ENCODE data around the gene CALN1. TPM values are rescaled to one million over a fixed set of nuclear protein-coding genes. Genes with fewer than 3 reads are reported as not detected.
"Not testable (repeated sequence)": the region's sequence is repeated elsewhere in the genome, so short reads cannot be mapped to it uniquely, and the experiment has no call there.

The CALN1 gene
- total RNA-seq, 1 donor from 2014 or later, result not detected

DNA sequence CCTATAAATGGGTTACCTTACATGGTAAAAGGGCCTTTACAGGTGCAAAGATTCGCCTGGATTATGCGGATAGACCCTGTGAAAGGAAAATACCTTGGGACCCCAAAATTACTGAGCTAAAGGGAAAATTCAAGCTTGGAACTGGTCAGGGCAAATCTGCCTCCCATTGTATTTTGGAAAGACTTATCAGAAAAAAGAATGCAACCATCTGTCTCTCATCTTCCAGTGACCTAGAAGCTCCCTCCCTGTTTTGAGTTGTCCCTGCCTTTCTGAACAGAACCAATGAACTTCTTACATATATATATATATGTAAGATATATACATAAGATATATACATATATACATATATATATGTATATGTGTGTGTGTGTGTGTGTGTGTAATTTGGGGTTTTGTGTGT lies 583.8 kb downstream of the CALN1 start:
- TF ChIP-seq, protein P1, sequence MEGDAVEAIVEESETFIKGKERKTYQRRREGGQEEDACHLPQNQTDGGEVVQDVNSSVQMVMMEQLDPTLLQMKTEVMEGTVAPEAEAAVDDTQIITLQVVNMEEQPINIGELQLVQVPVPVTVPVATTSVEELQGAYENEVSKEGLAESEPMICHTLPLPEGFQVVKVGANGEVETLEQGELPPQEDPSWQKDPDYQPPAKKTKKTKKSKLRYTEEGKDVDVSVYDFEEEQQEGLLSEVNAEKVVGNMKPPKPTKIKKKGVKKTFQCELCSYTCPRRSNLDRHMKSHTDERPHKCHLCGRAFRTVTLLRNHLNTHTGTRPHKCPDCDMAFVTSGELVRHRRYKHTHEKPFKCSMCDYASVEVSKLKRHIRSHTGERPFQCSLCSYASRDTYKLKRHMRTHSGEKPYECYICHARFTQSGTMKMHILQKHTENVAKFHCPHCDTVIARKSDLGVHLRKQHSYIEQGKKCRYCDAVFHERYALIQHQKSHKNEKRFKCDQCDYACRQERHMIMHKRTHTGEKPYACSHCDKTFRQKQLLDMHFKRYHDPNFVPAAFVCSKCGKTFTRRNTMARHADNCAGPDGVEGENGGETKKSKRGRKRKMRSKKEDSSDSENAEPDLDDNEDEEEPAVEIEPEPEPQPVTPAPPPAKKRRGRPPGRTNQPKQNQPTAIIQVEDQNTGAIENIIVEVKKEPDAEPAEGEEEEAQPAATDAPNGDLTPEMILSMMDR (IDR thresholded peaks at IDR 0.05; ENCODE audit: insufficient read depth, low read length, severe bottlenecking), result no peak
- no peak overlapping the region for H3K4me3 ChIP-seq (ENCODE audit: low read depth, low read length)
- no peaks in the 10 kb centered on the region for H3K36me3 ChIP-seq (ENCODE audit: control insufficient read depth, insufficient read depth, low read length)
- FAIRE-seq (no peak), DNase-seq (ENCODE audit: low read depth) (no peak)
- H3K27me3 ChIP-seq (ENCODE audit: control insufficient read depth, insufficient read depth, low read length), result no peaks in the 10 kb centered on the region

DNA sequence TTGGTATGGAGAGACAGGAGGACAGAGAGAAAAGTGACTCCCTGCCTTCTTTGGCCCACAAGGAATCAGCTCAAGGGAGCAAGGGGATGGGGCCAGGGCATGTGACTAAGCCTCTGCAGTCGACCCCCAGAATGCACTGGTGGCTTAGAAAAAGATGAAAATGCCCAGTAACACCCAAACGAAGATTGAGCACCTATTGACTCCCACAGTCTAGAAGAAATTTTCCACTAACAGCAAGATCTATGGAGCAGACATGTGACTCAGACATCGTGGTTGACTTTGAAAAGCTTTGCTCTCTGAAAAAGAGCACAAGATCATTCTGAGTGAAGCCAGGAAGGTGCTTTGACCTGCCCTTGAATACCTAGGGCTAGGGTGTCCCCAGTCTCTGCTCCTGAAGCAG lies 586.0 kb downstream of the CALN1 start:
- no peak for DNase-seq (ENCODE audit: low read depth)
- TF ChIP-seq, protein P1 (IDR thresholded peaks at IDR 0.05; ENCODE audit: insufficient read depth, low read length, severe bottlenecking), result no peak
- H3K36me3 ChIP-seq (ENCODE audit: control insufficient read depth, insufficient read depth, low read length), result no peaks in the 10 kb centered on the region
- H3K4me3 ChIP-seq (ENCODE audit: low read depth, low read length), result no peak overlapping the region
- H3K27me3 ChIP-seq (ENCODE audit: control insufficient read depth, insufficient read depth, low read length), result no peaks in the 10 kb centered on the region
- FAIRE-seq, result no peak

DNA sequence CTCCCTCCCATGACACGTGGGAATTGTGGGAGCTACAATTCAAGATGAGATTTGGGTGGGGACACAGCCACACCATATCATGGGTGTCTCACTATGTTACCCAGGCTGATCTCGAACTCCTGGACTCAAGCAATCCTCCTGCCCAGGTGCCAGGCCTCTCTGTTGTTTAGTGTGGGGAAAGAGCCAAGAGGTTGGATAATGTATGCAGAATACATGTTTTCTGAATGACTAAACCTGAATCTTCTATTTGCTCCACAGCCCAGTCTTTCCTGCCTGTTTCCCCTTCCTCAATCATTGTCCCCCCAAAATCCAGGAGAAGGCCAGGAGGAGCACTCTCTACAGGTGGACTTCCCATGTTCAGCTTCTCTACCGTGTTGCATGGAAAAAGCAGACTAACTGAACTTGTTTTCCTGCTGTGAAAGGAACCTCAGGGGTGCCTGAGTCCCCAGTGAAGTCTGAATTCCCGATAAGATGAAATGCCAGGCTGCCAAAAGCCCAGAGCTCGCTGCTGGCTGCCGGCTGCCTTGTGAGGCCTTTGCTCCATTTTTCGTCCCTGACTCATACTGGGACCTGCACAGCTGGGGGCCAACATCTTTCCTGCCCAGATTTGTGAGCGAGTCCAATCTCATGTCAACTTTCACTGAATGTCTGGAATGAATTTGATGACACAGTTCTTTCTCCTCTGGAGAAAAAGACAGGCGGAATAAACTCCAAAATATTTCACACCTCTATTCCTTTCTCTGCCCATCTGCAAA lies 588.0 kb downstream of the CALN1 start:
- H3K27me3 ChIP-seq (ENCODE audit: control insufficient read depth, insufficient read depth, low read length), result no peaks in the 10 kb centered on the region
- DNase-seq (ENCODE audit: low read depth) (no peak), FAIRE-seq (no peak)
- no peak overlapping the region for H3K4me3 ChIP-seq (ENCODE audit: low read depth, low read length)
- TF ChIP-seq, protein P1 (IDR thresholded peaks at IDR 0.05; ENCODE audit: insufficient read depth, low read length, severe bottlenecking), result no peak
- no peaks in the 10 kb centered on the region for H3K36me3 ChIP-seq (ENCODE audit: control insufficient read depth, insufficient read depth, low read length)

DNA sequence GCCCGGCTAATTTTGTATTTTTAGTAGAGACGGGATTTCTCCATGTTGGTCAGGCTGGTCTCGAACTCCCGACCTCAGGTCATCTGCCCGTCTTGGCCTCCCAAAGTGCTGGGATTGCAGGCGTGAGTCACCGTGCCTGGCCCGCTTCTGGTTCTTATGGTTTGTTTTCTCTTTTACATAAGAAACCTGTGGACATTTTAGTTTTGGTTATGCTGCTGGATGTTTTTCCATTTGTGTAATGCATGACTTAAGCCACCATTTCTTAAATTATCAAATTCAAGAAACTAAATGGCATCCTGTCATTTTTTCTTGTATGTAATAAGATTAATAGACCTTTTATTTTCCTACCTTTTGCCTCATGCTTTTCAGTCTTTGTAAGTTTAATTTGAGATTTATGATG lies 589.7 kb downstream of the CALN1 start:
- not testable (repeated sequence) for FAIRE-seq; H3K27me3 ChIP-seq (ENCODE audit: control insufficient read depth, insufficient read depth, low read length); H3K4me3 ChIP-seq (ENCODE audit: low read depth, low read length); DNase-seq (ENCODE audit: low read depth); H3K36me3 ChIP-seq (ENCODE audit: control insufficient read depth, insufficient read depth, low read length)

DNA sequence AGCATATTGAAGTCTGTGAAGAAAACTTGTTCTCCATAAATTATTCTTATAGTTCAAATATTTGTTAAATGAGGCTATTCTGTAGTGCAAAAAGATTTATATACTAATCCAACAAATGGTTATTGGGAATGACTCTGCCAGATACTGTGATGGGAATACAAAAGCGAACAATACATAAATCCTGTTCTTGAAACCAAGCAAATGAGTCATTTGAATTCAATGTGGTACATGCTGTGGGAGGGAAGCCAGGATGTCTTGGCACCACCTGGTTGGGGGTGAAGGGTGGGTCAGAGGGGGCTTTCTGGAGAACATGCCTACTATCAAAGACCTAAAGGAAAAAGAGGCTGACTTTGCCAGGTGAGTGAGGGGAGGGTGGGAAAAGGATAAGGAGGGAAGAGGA lies 594.2 kb downstream of the CALN1 start:
- no peak overlapping the region for H3K4me3 ChIP-seq (ENCODE audit: low read depth, low read length)
- no peak for DNase-seq (ENCODE audit: low read depth)
- no peak for FAIRE-seq
- H3K27me3 ChIP-seq (ENCODE audit: control insufficient read depth, insufficient read depth, low read length), result no peaks in the 10 kb centered on the region
- TF ChIP-seq, protein P1 (IDR thresholded peaks at IDR 0.05; ENCODE audit: insufficient read depth, low read length, severe bottlenecking), result no peak
- no peaks in the 10 kb centered on the region for H3K36me3 ChIP-seq (ENCODE audit: control insufficient read depth, insufficient read depth, low read length)

DNA sequence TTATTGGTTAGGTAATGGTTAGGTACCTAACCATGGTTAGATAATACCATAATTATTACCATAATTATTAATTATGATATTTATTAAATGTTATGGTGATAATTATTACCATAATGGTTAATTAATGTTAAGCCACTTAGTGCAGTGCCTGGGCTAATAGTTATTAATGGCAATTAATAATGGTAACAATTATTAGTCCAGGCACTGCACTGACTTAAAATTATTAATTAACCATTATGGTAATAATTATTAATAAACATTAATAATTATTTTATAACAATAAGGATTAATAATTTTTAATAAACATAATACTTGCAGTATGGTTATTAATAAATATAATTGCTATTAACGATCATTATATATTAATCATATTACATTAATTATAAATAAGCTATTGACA lies 604.0 kb downstream of the CALN1 start:
- Histone ChIP-seq H3K27me3 (ENCODE audit: control insufficient read depth, insufficient read depth, low read length) (no peaks in the 10 kb centered on the region), H3K4me3 (ENCODE audit: low read depth, low read length) (no peak overlapping the region), H3K36me3 (ENCODE audit: control insufficient read depth, insufficient read depth, low read length) (no peaks in the 10 kb centered on the region)
- FAIRE-seq (no peak), DNase-seq (ENCODE audit: low read depth) (no peak)
- TF ChIP-seq, protein P1 (IDR thresholded peaks at IDR 0.05; ENCODE audit: insufficient read depth, low read length, severe bottlenecking), result no peak
